NCI-H345 treated with DMSO at 0.1 percent for 48 hours (cell line): ENCODE results near the gene MIA.
A peak's percentile ranks its signal among the peaks of the same experiment; 100 is the strongest.
"Not testable (repeated sequence)": the region's sequence is repeated elsewhere in the genome, so short reads cannot be mapped to it uniquely, and the experiment has no call there.

Source experiments
- DNase-seq: peaks from one replicate; lab custom pipeline; 2025; ENCODE audit not compliant: unreplicated experiment; lab: John Stamatoyannopoulos, UW

The MIA gene

DNA sequence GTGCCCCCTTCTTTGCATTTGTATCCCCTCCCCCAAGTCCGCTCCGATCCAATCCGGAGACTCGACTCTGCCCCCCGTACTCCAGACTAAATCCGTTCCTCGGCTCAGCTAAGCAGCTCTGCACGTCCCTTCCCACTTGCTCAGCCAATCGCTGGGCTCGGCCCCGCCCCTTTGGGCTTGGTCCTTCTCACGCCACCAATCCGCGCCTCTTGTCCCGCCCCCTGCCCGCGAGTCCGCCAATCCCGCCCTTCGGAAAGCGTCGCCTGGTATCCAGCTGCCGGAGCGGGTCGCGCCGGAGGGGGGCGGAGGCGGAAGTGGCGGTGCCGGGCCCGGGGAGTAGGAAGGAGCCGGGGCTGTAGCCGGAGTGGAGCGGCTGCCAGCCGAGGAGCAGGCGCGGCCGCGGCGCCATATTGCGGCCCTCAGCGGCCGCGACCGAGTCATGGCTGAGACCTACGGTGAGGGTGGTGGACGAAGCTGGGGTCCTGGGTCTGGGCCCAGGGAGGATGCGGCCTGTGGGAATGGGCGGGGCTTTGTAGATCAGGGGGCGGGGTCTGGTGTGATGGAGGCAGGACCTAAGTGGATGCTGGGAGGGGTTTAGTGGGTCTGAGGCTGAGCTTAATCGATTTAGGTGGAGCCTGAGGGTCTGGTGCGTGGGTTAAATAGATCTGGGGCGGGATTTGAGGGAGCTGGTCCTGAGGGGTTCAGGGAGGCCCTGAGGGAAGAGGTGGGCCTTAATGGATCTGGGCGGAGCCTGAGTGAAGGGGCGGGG lies 2.8 kb downstream of the MIA start, which contains the start of gene RAB4B:
Gene RAB4B (plus strand): TSS at position 311 of the 769 bp plus-strand sequence. CDS start 129 bp downstream, at position 440.
- peak; percentile 100 for DNase-seq

DNA sequence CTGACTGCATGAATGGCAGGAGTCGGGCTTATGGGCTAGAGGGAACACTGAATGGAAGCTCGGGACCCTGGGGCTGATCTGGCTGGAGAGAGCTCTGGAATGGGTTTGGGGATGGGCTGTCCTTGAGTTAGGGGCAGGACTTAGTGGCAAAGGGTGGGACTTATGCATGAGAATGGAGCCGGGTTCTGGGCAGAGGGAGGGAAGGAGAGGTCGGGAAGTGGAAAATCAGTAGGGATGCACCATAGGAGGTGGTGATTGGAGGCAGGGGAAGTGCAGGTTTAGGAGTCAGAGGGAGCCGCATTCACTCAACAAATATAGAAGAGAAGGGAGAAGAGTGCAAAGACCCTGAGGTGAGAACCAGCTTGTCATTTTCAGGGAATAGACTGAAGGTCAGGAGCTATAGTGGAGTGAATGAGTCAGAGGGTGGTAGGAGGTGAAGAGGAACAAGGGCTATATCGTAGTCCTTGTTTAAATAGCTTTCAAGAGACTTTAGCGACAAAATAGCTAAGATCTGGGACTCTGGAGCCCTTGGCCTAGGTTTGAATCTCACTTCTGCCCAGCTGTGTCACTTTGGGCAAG lies 3.5 kb downstream of the MIA start:
- DNase-seq, result no peak

- no peak for DNase-seq
Measured at GRCh38 chr19:40780582-40780981, 5.3 kb downstream of the MIA start.

- DNase-seq, result no peak
Measured at GRCh38 chr19:40781140-40781539, 5.8 kb downstream of the MIA start.

DNA sequence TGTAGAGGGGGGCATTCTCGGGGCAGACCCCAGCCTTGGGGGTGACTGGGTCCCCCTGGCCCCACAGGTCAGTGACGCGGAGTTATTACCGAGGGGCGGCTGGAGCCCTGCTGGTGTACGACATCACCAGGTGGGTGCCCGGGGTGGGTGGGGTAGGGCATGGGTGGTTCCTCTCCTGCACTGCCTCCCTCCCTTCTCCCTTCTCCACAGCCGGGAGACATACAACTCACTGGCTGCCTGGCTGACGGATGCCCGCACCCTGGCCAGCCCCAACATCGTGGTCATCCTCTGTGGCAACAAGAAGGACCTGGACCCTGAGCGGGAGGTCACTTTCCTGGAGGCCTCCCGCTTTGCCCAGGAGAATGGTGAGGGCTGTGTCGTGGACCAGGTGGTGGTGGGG lies 8.4 kb downstream of the MIA start:
- no peak for DNase-seq

- not testable (repeated sequence) for DNase-seq
Measured at GRCh38 chr19:40784146-40784545, 8.8 kb downstream of the MIA start.

DNA sequence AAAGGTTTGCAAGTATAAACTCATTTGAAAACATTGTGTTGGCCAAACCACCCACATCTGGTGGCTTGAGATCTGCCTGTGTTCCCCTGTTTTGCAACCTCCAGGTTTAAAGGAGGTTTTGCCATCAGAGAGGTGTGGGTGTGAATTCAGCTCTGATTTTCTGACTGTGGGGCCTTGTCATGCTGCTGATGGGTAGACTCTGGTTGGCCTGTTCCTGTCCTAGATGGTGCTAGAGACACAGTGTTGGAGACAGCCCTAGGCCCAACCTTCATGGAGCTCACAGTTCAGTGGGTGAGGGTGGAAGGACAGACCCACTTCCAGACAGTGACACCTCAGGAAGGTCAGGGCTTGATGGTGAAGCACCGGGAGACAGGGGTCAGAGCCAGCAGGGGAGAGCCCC lies 10.2 kb downstream of the MIA start:
- no peak for DNase-seq

DNA sequence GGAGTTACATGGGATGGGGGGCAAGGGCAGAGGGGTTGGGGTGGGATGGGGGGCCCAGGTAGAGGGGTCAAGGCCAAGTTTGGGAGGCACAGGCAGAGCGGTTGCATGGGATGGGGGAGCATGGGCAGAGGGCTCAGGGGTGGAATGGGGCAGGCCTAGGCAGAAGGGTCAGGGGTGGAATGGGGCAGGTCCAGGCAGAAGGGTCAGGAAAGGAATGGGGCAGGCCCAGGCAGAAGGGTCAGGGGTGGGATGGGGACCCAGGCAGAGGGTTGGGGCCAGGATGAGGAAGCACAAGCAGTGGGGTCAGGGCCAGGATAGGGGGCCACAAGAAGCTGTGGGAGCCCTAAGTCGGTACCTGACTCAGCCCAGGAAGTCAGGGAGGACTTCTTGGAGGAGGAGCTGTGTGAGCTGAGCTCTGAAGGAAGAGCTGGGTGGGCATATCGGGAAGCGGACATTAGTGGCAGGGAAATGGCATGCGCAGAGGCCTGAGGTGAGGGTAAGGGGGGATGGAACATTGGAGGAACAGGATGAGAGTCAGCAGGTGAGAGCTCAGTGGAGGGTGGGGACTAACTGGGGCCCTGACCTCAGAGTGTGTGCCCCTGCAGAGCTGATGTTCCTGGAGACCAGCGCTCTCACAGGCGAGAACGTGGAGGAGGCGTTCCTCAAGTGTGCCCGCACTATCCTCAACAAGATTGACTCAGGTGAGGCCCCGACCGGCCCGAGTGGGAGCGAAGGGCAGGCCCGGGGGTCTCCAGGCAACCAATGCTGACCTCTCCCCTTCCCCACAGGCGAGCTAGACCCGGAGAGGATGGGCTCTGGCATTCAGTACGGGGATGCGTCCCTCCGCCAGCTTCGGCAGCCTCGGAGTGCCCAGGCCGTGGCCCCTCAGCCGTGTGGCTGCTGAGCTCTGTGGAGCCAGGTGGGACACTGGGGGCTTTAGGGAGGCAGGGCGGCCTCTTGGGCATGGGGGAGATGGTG lies 11.0 kb downstream of the MIA start:
- no peak for DNase-seq

GRCh38 chr19:40791349-40791748 lies 16.0 kb downstream of the MIA start:
- no peak for DNase-seq

DNA sequence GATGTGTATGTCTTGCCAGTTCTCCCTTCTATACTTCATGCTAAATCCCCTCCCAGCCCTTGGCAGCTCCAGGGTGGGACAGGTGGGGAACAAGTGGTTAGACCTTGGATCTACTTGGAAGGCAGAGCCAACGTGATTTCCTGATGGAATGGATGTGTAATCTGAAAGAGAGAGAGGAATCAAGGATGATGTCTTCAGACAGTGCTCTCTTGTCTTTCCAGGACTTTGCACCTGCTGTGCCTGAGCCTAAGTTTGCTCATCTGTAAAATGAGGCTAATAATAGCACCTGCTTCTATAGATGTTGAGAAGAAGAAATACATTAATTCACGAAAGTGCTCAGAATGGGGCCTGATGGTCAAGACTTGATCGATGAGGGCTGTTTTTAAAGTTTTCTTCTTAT lies 16.7 kb downstream of the MIA start:
- DNase-seq, result no peak

- DNase-seq, result no peak
Measured at GRCh38 chr19:40797166-40797962, 22.0 kb downstream of the MIA start.

- peak; percentile 92 for DNase-seq
Measured at GRCh38 chr19:40797963-40798682, 22.8 kb downstream of the MIA start.

- DNase-seq, result peak; percentile 100
Measured at GRCh38 chr19:40798683-40799557, 23.6 kb downstream of the MIA start, which contains the start of gene EGLN2. EGLN2 (plus strand) TSS chr19:40799191; CDS start chr19:40800573, 1,382 bp downstream.

GRCh38 chr19:40799558-40800338 lies 24.4 kb downstream of the MIA start:
- DNase-seq, result no peak

DNA sequence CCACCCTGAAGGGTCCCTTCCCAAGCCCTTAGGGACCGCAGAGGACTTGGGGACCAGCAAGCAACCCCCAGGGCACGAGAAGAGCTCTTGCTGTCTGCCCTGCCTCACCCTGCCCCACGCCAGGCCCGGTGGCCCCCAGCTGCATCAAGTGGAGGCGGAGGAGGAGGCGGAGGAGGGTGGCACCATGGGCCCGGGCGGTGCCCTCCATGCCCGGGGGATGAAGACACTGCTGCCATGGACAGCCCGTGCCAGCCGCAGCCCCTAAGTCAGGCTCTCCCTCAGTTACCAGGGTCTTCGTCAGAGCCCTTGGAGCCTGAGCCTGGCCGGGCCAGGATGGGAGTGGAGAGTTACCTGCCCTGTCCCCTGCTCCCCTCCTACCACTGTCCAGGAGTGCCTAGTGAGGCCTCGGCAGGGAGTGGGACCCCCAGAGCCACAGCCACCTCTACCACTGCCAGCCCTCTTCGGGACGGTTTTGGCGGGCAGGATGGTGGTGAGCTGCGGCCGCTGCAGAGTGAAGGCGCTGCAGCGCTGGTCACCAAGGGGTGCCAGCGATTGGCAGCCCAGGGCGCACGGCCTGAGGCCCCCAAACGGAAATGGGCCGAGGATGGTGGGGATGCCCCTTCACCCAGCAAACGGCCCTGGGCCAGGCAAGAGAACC lies 25.1 kb downstream of the MIA start:
- DNase-seq, result no peak

GRCh38 chr19:40800997-40801377 lies 25.7 kb downstream of the MIA start:
- DNase-seq, result no peak

GRCh38 chr19:40801426-40802299 lies 26.3 kb downstream of the MIA start:
- no peak for DNase-seq
